ENCODE measurements around the gene EXOC7.

GRCh38 chr17:76077584-76078110, 25.9 kb downstream of the EXOC7 start:
- TF ChIP-seq, protein P1, sequence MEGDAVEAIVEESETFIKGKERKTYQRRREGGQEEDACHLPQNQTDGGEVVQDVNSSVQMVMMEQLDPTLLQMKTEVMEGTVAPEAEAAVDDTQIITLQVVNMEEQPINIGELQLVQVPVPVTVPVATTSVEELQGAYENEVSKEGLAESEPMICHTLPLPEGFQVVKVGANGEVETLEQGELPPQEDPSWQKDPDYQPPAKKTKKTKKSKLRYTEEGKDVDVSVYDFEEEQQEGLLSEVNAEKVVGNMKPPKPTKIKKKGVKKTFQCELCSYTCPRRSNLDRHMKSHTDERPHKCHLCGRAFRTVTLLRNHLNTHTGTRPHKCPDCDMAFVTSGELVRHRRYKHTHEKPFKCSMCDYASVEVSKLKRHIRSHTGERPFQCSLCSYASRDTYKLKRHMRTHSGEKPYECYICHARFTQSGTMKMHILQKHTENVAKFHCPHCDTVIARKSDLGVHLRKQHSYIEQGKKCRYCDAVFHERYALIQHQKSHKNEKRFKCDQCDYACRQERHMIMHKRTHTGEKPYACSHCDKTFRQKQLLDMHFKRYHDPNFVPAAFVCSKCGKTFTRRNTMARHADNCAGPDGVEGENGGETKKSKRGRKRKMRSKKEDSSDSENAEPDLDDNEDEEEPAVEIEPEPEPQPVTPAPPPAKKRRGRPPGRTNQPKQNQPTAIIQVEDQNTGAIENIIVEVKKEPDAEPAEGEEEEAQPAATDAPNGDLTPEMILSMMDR (IDR thresholded peaks at IDR 0.05 in 8 of 11, conservative IDR thresholded peaks at IDR 0.05 in 3 of 11) = no peak
- no peak for TF ChIP-seq POLR2A (IDR thresholded peaks at IDR 0.05)
